HCT116 (cell line): ENCODE data around the gene C13orf46. TPM values are rescaled to one million over a fixed set of nuclear protein-coding genes. Genes with fewer than 3 reads are reported as not detected.

Source experiments
- ATAC-seq: fragments of 200-7000 bp; cut with Tn5 transposase; 2 replicates; pipeline ENCODE4 v1.9.1; 2020; ENCODE audit warnings: mild to moderate bottlenecking, moderate library complexity
- BruUV-seq: library from RNA; stranded (reverse); fragments of 400-500 nt; replicated peaks from 2 replicates; lab custom pipeline; 2021; lab: Mats Ljungman, UMichigan
- CTCF ChIA-PET: fragments of 300-600 bp; sonication (Branson Sonifier 250); formaldehyde crosslinking; loops from one replicate; lab custom pipeline; 2021; ENCODE audit warnings: antibody characterized with exemption; lab: Charles Lee
- POLR2A ChIA-PET: fragments of 300-600, 350-600 bp; sonication (Branson Sonifier 250); formaldehyde crosslinking; loops from one replicate; lab custom pipeline; 2021; ENCODE audit warnings: antibody characterized with exemption; lab: Charles Lee
- RAD21 ChIA-PET, 2 experiments: fragments of 300-600 bp; sonication (Branson Sonifier 250); formaldehyde crosslinking; loops; one replicate each; lab custom pipeline; 2023; ENCODE audit warnings: low total read pairs in 2 of 2; ENCODE audit not compliant: uncharacterized antibody in 2 of 2, unreplicated experiment in 2 of 2, low non-redundant PET in 1 of 2; lab: Charles Lee
- DNase-seq: peaks from one replicate; pipeline ENCODE4 v3.0.0-alpha.2; 2010; ENCODE audit warnings: low read depth, low spot score
- H2AFZ ChIP-seq: fragments of 200-600 bp; shearing (Covaris generic), sonication (generic); 2 replicates; pipeline ENCODE4 v1.6.1; 2017; ENCODE audit warnings: low read depth, mixed run types, mixed read lengths, antibody characterized with exemption, low read length; ENCODE audit not compliant: poor library complexity, severe bottlenecking
- H3K27ac ChIP-seq: 2 replicates; pipeline ENCODE4 v1.5.1; 2012; ENCODE audit warnings: low read depth, low read length
- H3K27me3 ChIP-seq: fragments of 200-600 bp; sonication (generic); 2 replicates; pipeline ENCODE4 v1.6.1; 2016; ENCODE audit warnings: mixed run types, low read length, mixed read lengths; ENCODE audit not compliant: insufficient read depth
- H3K36me3 ChIP-seq, 2 experiments: fragments of 200-500 bp in 1 of 2; fragments of 200-600 bp in 1 of 2; sonication (Bioruptor generic) in 1 of 2; sonication (generic) in 1 of 2; 2 replicates each; pipeline versions ENCODE4 v1.5.1 to v1.6.1; 2014 to 2016; ENCODE audit warnings: low read length in 2 of 2, inconsistent platforms in 1 of 2, mixed read lengths in 1 of 2, mixed run types in 1 of 2; ENCODE audit not compliant: insufficient read depth in 2 of 2, control insufficient read depth in 1 of 2
- H3K4me1 ChIP-seq, 2 experiments: fragments of 200-600 bp in 1 of 2; sonication (generic) in 1 of 2; 2 replicates each; pipeline versions ENCODE4 v1.5.1 to v1.6.1; 2012 to 2017; ENCODE audit warnings: low read length in 2 of 2, inconsistent platforms in 1 of 2, mild to moderate bottlenecking in 1 of 2, mixed read lengths in 1 of 2, mixed run types in 1 of 2, moderate library complexity in 1 of 2; ENCODE audit not compliant: insufficient read depth in 2 of 2, control insufficient read depth in 1 of 2
- H3K4me2 ChIP-seq: fragments of 200-600 bp; sonication (generic); 2 replicates; pipeline ENCODE4 v1.6.1; 2017; ENCODE audit warnings: mixed run types, low read length, mixed read lengths
- H3K4me3 ChIP-seq, 2 experiments: fragments of 200-600 bp in 1 of 2; sonication (generic) in 1 of 2; replicated peaks in 1 of 2; 2 replicates each; pipeline ENCODE4 v1.5.1; 2011 to 2016; ENCODE audit warnings: low read length in 2 of 2, control low read depth in 1 of 2, low read depth in 1 of 2, mild to moderate bottlenecking in 1 of 2, mixed read lengths in 1 of 2, mixed run types in 1 of 2
- H3K79me2 ChIP-seq: fragments of 200-600 bp; sonication (generic); 2 replicates; pipeline ENCODE4 v1.6.1; 2017; ENCODE audit warnings: mild to moderate bottlenecking, mixed run types, low read length, moderate library complexity, mixed read lengths; ENCODE audit not compliant: insufficient read depth
- H3K9ac ChIP-seq: fragments of 200-600 bp; sonication (generic); 2 replicates; pipeline ENCODE4 v1.6.1; 2016; ENCODE audit warnings: low read length, mixed read lengths
- H3K9me2 ChIP-seq: fragments of 200-600 bp; sonication (generic), shearing (Covaris generic); 2 replicates; pipeline ENCODE4 v1.6.1; 2017; ENCODE audit warnings: mixed run types, mild to moderate bottlenecking, moderate library complexity; ENCODE audit not compliant: insufficient read depth
- H3K9me3 ChIP-seq, 2 experiments: fragments of 200-500 bp in 1 of 2; fragments of 200-600 bp in 1 of 2; sonication (Bioruptor generic) in 1 of 2; sonication (generic) in 1 of 2; 2 replicates each; pipeline ENCODE4 v1.6.1; 2014 to 2017; ENCODE audit warnings: low read length in 2 of 2, mixed read lengths in 2 of 2, inconsistent platforms in 1 of 2, low read depth in 1 of 2, mild to moderate bottlenecking in 1 of 2, mixed run types in 1 of 2, moderate library complexity in 1 of 2; ENCODE audit not compliant: control insufficient read depth in 1 of 2, insufficient read depth in 1 of 2
- H4K20me1 ChIP-seq: fragments of 200-600 bp; sonication (generic), shearing (Covaris generic); 2 replicates; pipeline ENCODE4 v1.6.1; 2017; ENCODE audit warnings: mixed run types, mild to moderate bottlenecking, moderate library complexity; ENCODE audit not compliant: insufficient read depth
- CBX3 ChIP-seq: IDR thresholded peaks from 2 replicates; pipeline ENCODE4 v1.6.1; 2012; ENCODE audit warnings: low read depth
- CEBPB ChIP-seq: IDR thresholded peaks from 2 replicates; pipeline ENCODE4 v1.6.1; 2012; ENCODE audit warnings: low read depth
- CTCF ChIP-seq, 3 experiments: fragments of 200-600 bp in 1 of 3; sonication (generic) in 1 of 3; IDR thresholded peaks in 2 of 3; conservative IDR thresholded peaks in 1 of 3; 2 replicates each; pipeline ENCODE4 v1.5.1; 2012 to 2017; ENCODE audit warnings: low read depth in 2 of 3, low read length in 2 of 3, antibody characterized with exemption in 1 of 3, borderline replicate concordance in 1 of 3, control low read depth in 1 of 3, mild to moderate bottlenecking in 1 of 3, mixed read lengths in 1 of 3, mixed run types in 1 of 3, moderate library complexity in 1 of 3; ENCODE audit not compliant: insufficient read depth in 1 of 3
- EZH2 ChIP-seq: fragments of 200-600 bp; sonication (generic); IDR thresholded peaks from 2 replicates; pipeline ENCODE4 v1.6.1; 2017; ENCODE audit warnings: antibody characterized with exemption, mixed run types
- EZH2phosphoT487 ChIP-seq: fragments of 200-600 bp; IDR thresholded peaks from 2 replicates; pipeline ENCODE4 v1.6.1; 2018; ENCODE audit warnings: antibody characterized with exemption, borderline replicate concordance
- JUND ChIP-seq: IDR thresholded peaks from 2 replicates; pipeline ENCODE4 v1.6.1; 2012
- POLR2AphosphoS5 ChIP-seq: IDR thresholded peaks from 2 replicates; pipeline ENCODE4 v1.6.1; 2011; ENCODE audit warnings: mild to moderate bottlenecking, low read depth, low read length, moderate library complexity
- RAD21 ChIP-seq: IDR thresholded peaks from 2 replicates; pipeline ENCODE4 v1.6.1; 2012; ENCODE audit warnings: low read depth, mild to moderate bottlenecking
- REST ChIP-seq: IDR thresholded peaks from 2 replicates; pipeline ENCODE4 v1.6.1; 2012; ENCODE audit warnings: low read depth
- SIN3A ChIP-seq: IDR thresholded peaks from 2 replicates; pipeline ENCODE4 v1.6.1; 2012; ENCODE audit warnings: low read depth
- SP1 ChIP-seq: IDR thresholded peaks from 2 replicates; pipeline ENCODE4 v1.6.1; 2012; ENCODE audit warnings: low read depth
- SRF ChIP-seq: IDR thresholded peaks from 2 replicates; pipeline ENCODE4 v1.6.1; 2012; ENCODE audit warnings: low read depth
- TCF7L2 ChIP-seq: IDR thresholded peaks from 2 replicates; pipeline ENCODE4 v1.7.0; 2011; ENCODE audit warnings: borderline replicate concordance, inconsistent platforms; ENCODE audit not compliant: insufficient read depth, insufficient read length; ENCODE audit errors: extremely low read depth
- YY1 ChIP-seq: IDR thresholded peaks from 2 replicates; pipeline ENCODE4 v1.6.1; 2011; ENCODE audit warnings: low read length, low read depth, moderate library complexity, mild to moderate bottlenecking; ENCODE audit not compliant: insufficient replicate concordance; ENCODE audit errors: extremely low read depth
- ZFX ChIP-seq: fragments of 450-650 bp; IDR thresholded peaks from 2 replicates; pipeline ENCODE4 v1.6.1; 2017
- ZNF274 ChIP-seq: fragments of 200-500 bp; sonication (Bioruptor generic); IDR thresholded peaks from 2 replicates; pipeline ENCODE4 v1.6.1; 2014; ENCODE audit warnings: mild to moderate bottlenecking, low read depth, low read length, inconsistent platforms
- intact Hi-C: fragments of 100-400 bp; cut with micrococcal nuclease; formaldehyde crosslinking; loops from 2 replicates; pipeline ENCODE4 v1.10.0; 2022
- total RNA-seq: library from RNA; stranded (reverse); gene quantifications from one replicate; pipeline ENCODE4 v1.2.1, GENCODE V29; 2021; ENCODE audit not compliant: unreplicated experiment
- TF ChIP-seq, protein P1 (sequence below): IDR thresholded peaks from 2 replicates; pipeline ENCODE4 v1.6.1; 2011; ENCODE audit warnings: mild to moderate bottlenecking, low read length, moderate library complexity; ENCODE audit not compliant: insufficient replicate concordance; ENCODE audit errors: extremely low read depth
- TF ChIP-seq, protein P2 (sequence below): IDR thresholded peaks from 2 replicates; pipeline ENCODE4 v1.6.1; 2012
- TF ChIP-seq, protein P3 (sequence below): IDR thresholded peaks from 2 replicates; pipeline ENCODE4 v1.6.1; 2012

C13orf46 gene
- total RNA-seq, 1 experiment from 2014 or later, result 0.93 TPM

GRCh38 chr13:113967729-113968462, 6.0 kb downstream of the C13orf46 start:
- Histone ChIP-seq H3K4me3 (no peak overlapping the region), H3K9me3 (no peaks in the 10 kb centered on the region), H3K9ac (no peak overlapping the region), H3K4me2 (no peak overlapping the region), H2AFZ (no peak overlapping the region), H3K4me1 (no peaks in the 10 kb centered on the region), H3K36me3 (no peaks in the 10 kb centered on the region), H3K27ac (no peak overlapping the region), H4K20me1 (no peaks in the 10 kb centered on the region), H3K79me2 (no peaks in the 10 kb centered on the region), H3K9me2 (no peaks in the 10 kb centered on the region), H3K27me3 (no peaks in the 10 kb centered on the region)
- RAD21 ChIA-PET, result no interaction called here
- ATAC-seq (no peak), DNase-seq (no peak)
- POLR2A ChIA-PET, result no interaction called here
- no TSS peak for BruUV-seq
- TF ChIP-seq CTCF (IDR thresholded peaks at IDR 0.05 in 2 of 3, conservative IDR thresholded peaks at IDR 0.05 in 1 of 3; ENCODE audit: borderline replicate concordance in 1 of 3, insufficient read depth in 1 of 3, low read depth in 2 of 3, low read length in 2 of 3) (no peak), TCF7L2 (no peak), ZNF274 (no peak), CBX3 (no peak), ZFX (no peak), YY1 (no peak), EZH2 (no peak), SRF (no peak), CEBPB (no peak), POLR2AphosphoS5 (no peak), EZH2phosphoT487 (no peak), RAD21 (no peak), SP1 (no peak), REST (no peak), SIN3A (no peak), JUND (no peak)
- TF ChIP-seq, protein P1, sequence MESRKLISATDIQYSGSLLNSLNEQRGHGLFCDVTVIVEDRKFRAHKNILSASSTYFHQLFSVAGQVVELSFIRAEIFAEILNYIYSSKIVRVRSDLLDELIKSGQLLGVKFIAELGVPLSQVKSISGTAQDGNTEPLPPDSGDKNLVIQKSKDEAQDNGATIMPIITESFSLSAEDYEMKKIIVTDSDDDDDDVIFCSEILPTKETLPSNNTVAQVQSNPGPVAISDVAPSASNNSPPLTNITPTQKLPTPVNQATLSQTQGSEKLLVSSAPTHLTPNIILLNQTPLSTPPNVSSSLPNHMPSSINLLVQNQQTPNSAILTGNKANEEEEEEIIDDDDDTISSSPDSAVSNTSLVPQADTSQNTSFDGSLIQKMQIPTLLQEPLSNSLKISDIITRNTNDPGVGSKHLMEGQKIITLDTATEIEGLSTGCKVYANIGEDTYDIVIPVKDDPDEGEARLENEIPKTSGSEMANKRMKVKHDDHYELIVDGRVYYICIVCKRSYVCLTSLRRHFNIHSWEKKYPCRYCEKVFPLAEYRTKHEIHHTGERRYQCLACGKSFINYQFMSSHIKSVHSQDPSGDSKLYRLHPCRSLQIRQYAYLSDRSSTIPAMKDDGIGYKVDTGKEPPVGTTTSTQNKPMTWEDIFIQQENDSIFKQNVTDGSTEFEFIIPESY, result no peak
- TF ChIP-seq, protein P2, sequence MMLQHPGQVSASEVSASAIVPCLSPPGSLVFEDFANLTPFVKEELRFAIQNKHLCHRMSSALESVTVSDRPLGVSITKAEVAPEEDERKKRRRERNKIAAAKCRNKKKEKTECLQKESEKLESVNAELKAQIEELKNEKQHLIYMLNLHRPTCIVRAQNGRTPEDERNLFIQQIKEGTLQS, result no peak
- TF ChIP-seq, protein P3, sequence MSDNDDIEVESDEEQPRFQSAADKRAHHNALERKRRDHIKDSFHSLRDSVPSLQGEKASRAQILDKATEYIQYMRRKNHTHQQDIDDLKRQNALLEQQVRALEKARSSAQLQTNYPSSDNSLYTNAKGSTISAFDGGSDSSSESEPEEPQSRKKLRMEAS, result no peak
- CTCF ChIA-PET, result no interaction called here
- intact Hi-C loops, result no loop called here
